Tibial nerve (tissue), 4 donors: Measurements from ENCODE around the gene TSPYL4. TPM values are rescaled to one million over a fixed set of nuclear protein-coding genes. Genes with fewer than 3 reads are reported as not detected.

Source experiments
- DNase-seq, 2 donors: peaks; one replicate each; pipeline ENCODE4 v3.0.0-alpha.2; 2019; ENCODE audit warnings: low spot score in 2 of 2
- H3K27ac ChIP-seq, 4 donors: fragments of 200-600 bp; sonication (generic) in 3 of 4; one replicate each; pipeline ENCODE4 v1.5.1; 2017 to 2019; ENCODE audit warnings: mild to moderate bottlenecking in 1 of 4
- H3K27me3 ChIP-seq, 2 donors: fragments of 200-600 bp; sonication (generic) in 1 of 2; one replicate each; pipeline versions ENCODE4 v1.5.1 to v1.6.0; 2017 to 2019
- H3K36me3 ChIP-seq, 3 donors: fragments of 200-600 bp; sonication (generic); one replicate each; pipeline ENCODE4 v1.5.1; 2018 to 2019
- H3K4me1 ChIP-seq, 4 donors: fragments of 200-600 bp; sonication (generic) in 3 of 4; one replicate each; pipeline ENCODE4 v1.5.1; 2017 to 2019
- H3K4me3 ChIP-seq, 4 donors: fragments of 200-600 bp; sonication (generic) in 3 of 4; one replicate each; pipeline ENCODE4 v1.5.1; 2017 to 2019; ENCODE audit warnings: mild to moderate bottlenecking in 1 of 4, moderate library complexity in 1 of 4
- H3K9me3 ChIP-seq, 4 donors: fragments of 200-600 bp; sonication (generic) in 3 of 4; one replicate each; pipeline ENCODE4 v1.5.1; 2017 to 2019
- CTCF ChIP-seq, 5 experiments: fragments of 200-600 bp in 3 of 5; fragments of 450-650 bp in 2 of 5; sonication (generic) in 3 of 5; IDR thresholded peaks; one replicate each; pipeline ENCODE4 v1.5.1; 2016 to 2019; ENCODE audit warnings: antibody characterized with exemption in 5 of 5, mild to moderate bottlenecking in 3 of 5, moderate library complexity in 2 of 5
- EP300 ChIP-seq, 2 donors: sonication (generic); formaldehyde crosslinking; IDR thresholded peaks; one replicate each; pipeline ENCODE4 v1.6.1; 2017; ENCODE audit warnings: antibody characterized with exemption in 2 of 2, mild to moderate bottlenecking in 1 of 2
- POLR2A ChIP-seq, 2 donors: fragments of 450-650 bp; IDR thresholded peaks; one replicate each; pipeline ENCODE4 v1.6.1; 2017; ENCODE audit warnings: antibody characterized with exemption in 2 of 2, mild to moderate bottlenecking in 2 of 2, moderate library complexity in 2 of 2
- WGBS, 2 donors: methylation state at CpG; one replicate each; pipeline ENCODE4 v1.1.5; 2018; 5-methylcytosine and 5-hydroxymethylcytosine counted together
- total RNA-seq, 4 donors: library from RNA; depleted of rRNA; stranded (reverse); fragments of >200 nt; gene quantifications; one replicate each; pipeline ENCODE4 v1.1.0, GENCODE V29; 2016

TSPYL4 gene
- total RNA-seq, 4 donors from 2014 or later = 14.4 to 26.7 (median 20.9) TPM

DNA sequence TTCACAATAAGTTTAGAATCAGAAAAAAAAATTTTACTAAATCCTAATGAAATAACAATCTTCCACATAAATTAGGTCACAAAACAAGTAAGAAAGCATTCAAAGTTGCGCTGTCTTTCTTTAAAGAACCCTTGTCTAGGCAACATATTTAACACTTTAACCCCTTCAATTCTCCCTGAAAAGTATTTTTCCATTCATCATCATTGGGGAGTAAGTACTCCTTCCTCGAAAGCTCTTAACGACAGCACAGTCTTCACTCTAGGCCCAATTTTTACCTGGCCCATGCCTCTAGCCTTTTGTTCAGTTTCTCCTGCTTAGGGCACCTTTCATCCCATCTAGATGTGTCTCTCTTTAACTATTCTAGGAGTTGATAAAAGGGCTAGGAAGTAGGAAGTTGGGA lies 23.2 kb upstream of the TSPYL4 start:
- 13 to 19% methylated on average over 3 of the region's 3 CpGs for WGBS, 2 donors
- peak overlapping the region in 3 of 4 donors; percentile 4 to 98 (median 51) for H3K27ac ChIP-seq
- H3K4me3 ChIP-seq = peak overlapping the region in 3 of 4 donors; percentile 31 to 97 (median 58)
- H3K4me1 ChIP-seq = peaks cover 0 to 68% (median 36%) of the 10 kb centered on the region in 4 donors
- no peaks in the 10 kb centered on the region for H3K9me3 ChIP-seq
- DNase-seq = no peak
- TF ChIP-seq POLR2A (IDR thresholded peaks at IDR 0.05) = no peak
- TF ChIP-seq EP300 (IDR thresholded peaks at IDR 0.05) = no peak
- no peak for TF ChIP-seq CTCF (IDR thresholded peaks at IDR 0.05)
- H3K27me3 ChIP-seq = no peaks in the 10 kb centered on the region
- H3K36me3 ChIP-seq = peaks cover 0 to 34% (median 0%) of the 10 kb centered on the region in 3 donors

- Histone ChIP-seq H3K9me3 (no peaks in the 10 kb centered on the region), H3K4me3 (no peak overlapping the region), H3K27ac (no peak overlapping the region), H3K27me3 (no peaks in the 10 kb centered on the region), H3K4me1 (peaks cover 0 to 30% (median 11%) of the 10 kb centered on the region in 4 donors), H3K36me3 (peaks cover 0 to 26% (median 0%) of the 10 kb centered on the region in 3 donors)
- TF ChIP-seq POLR2A (IDR thresholded peaks at IDR 0.05) (no peak), EP300 (IDR thresholded peaks at IDR 0.05) (no peak), CTCF (IDR thresholded peaks at IDR 0.05) (no peak)
- DNase-seq = no peak
- WGBS, 2 donors = 29 to 61% methylated on average over 2 of the region's 2 CpGs
Observed at GRCh38 chr6:116271149-116271708, 17.4 kb upstream of the TSPYL4 start.

DNA sequence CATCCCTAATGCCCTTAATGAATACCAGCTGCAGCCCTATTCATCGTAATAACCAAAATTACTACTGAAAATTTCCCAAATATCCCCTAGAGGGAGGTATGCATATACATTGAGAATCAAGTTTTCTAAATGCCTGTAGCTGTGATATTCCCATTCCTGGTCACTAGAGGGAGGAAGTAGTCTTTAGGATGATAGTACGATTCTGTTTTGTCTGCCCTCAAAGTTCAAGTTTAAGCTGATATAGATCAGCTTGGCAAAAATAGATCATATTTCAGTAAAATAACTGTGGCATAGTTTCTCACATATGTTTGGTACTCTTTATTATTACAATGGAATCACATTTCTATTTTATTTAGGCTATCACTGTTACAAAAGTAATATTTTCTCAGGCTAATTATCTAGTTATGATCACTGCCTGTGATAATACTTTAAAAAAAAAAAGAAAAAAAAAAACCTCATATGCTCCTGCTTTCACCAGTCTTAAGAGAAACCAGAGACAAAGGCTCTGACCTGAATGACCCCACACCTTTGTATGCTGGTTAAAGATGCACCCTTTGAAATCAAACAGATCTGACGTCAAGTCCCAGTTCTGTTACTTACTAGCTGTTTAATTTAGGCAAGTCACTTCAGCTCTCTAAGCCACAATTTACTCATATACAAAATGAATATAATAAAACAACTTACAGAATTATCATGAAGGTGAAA lies 14.9 kb upstream of the TSPYL4 start:
- no peak for TF ChIP-seq EP300 (IDR thresholded peaks at IDR 0.05)
- peak; percentile 66 to 82 (median 77) for TF ChIP-seq CTCF (IDR thresholded peaks at IDR 0.05)
- Histone ChIP-seq H3K4me3 (no peak overlapping the region), H3K36me3 (peaks cover 0 to 20% (median 0%) of the 10 kb centered on the region in 3 donors), H3K9me3 (no peaks in the 10 kb centered on the region), H3K4me1 (peaks cover 0 to 15% (median 0%) of the 10 kb centered on the region in 4 donors), H3K27me3 (no peaks in the 10 kb centered on the region), H3K27ac (no peak overlapping the region)
- DNase-seq = no peak
- 30 to 32% methylated on average over 3 of the region's 3 CpGs for WGBS, 2 donors

DNA sequence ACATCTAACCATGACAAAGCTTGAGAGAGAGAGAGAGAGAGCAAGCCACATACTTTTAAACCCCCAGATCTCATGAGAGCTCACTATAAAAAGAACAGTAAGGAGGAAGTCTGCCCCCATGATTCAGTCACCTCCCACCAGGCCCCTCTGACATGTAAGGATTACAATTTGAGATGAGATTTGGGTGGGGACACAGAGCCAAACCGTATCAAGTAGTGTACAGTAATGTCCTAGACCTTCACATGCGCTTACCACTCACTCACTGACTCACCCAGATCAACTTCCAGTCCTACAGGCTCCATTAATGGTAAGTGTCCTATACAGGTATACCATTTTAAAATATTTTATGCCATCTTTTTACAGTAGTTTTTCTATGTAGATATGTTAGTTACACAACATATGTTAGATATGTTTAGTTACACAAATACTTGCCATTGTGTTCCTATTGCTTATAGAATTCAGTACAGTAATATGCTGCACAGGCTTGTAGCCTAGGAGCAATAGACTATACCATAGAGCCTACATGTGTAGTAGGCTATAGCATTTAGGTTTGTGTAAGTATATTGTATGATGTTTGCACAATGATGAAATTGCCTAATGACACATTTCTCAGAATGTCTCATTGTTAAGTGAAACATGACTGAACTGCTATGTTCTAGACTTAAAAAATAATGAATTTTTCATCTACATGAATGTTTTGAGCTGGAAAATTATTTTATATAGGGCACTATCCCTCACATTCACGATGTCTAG lies 14.1 kb upstream of the TSPYL4 start:
- peaks cover 0 to 12% (median 0%) of the 10 kb centered on the region in 4 donors for H3K4me1 ChIP-seq
- H3K27me3 ChIP-seq = no peaks in the 10 kb centered on the region
- no peak for TF ChIP-seq POLR2A (IDR thresholded peaks at IDR 0.05)
- TF ChIP-seq CTCF (IDR thresholded peaks at IDR 0.05) = no peak
- TF ChIP-seq EP300 (IDR thresholded peaks at IDR 0.05) = no peak
- peaks cover 0 to 19% (median 0%) of the 10 kb centered on the region in 3 donors for H3K36me3 ChIP-seq
- WGBS, 2 donors = 50 to 53% methylated on average over 3 of the region's 3 CpGs
- H3K27ac ChIP-seq = no peak overlapping the region
- no peak overlapping the region for H3K4me3 ChIP-seq
- H3K9me3 ChIP-seq = no peaks in the 10 kb centered on the region
- DNase-seq = no peak

GRCh38 chr6:116266803-116267202 lies 12.9 kb upstream of the TSPYL4 start:
- H3K4me1 ChIP-seq = peaks cover 0 to 12% (median 0%) of the 10 kb centered on the region in 4 donors
- no peak for DNase-seq
- no peak overlapping the region for H3K27ac ChIP-seq
- H3K27me3 ChIP-seq = no peaks in the 10 kb centered on the region
- H3K9me3 ChIP-seq = no peaks in the 10 kb centered on the region
- TF ChIP-seq CTCF (IDR thresholded peaks at IDR 0.05) (no peak), EP300 (IDR thresholded peaks at IDR 0.05) (no peak), POLR2A (IDR thresholded peaks at IDR 0.05) (no peak)
- H3K36me3 ChIP-seq = peaks cover 0 to 17% (median 0%) of the 10 kb centered on the region in 3 donors
- H3K4me3 ChIP-seq = no peak overlapping the region
